ENCODE results near the gene APBB2. TPM values are rescaled to one million over a fixed set of nuclear protein-coding genes. Genes with fewer than 3 reads are reported as not detected.

The APBB2 gene
- total and polyA plus RNA-seq, 2 of the 8 experiments (the other 6 are each of a cell fraction or from before 2014, with no cell fraction given): 58.7 to 59.4 TPM

GRCh38 chr4:40837094-40837870, 377.1 kb downstream of the APBB2 start:
- H2BK20ac ChIP-seq (ENCODE audit: low read length): no peak overlapping the region
- no peak overlapping the region for H3K18ac ChIP-seq (ENCODE audit: extremely low read depth, low read length)
- no peak overlapping the region for H2BK120ac ChIP-seq (replicated peaks; ENCODE audit: low read depth, low read length)
- 91% methylated on average over 16 of the region's 16 CpGs; no CpG with 5 or more reads in 1 of the 2 experiments for WGBS, 2 experiments (ENCODE audit: extremely low coverage in 1 of 2, insufficient coverage in 1 of 2, insufficient read length in 1 of 2, insufficient replicate concordance in 2 of 2, low coverage in 1 of 2, low lambda C conversion rate in 2 of 2, missing lambda C conversion rate in 1 of 2)
- no peak overlapping the region for H2BK5ac ChIP-seq (ENCODE audit: low read depth, low read length)
- FAIRE-seq (no peak), DNase-seq (ENCODE audit: low read depth in 1 of 2, low spot score in 2 of 2) (no peak)
- H3K4me2 ChIP-seq (ENCODE audit: insufficient read depth in 1 of 2, low read depth in 2 of 2, low read length in 2 of 2): no peak overlapping the region
- H2BK15ac ChIP-seq (ENCODE audit: low read length): no peak overlapping the region
- H3K79me1 ChIP-seq (ENCODE audit: low read depth, low read length): peaks cover 12% of the 10 kb centered on the region
- H4K20me1 ChIP-seq (replicated peaks in 1 of 2; ENCODE audit: control insufficient read depth in 1 of 2, insufficient read depth in 2 of 2, low read length in 2 of 2): peaks cover 9 to 14% of the 10 kb centered on the region in 2 experiments
- no peak overlapping the region for H3K14ac ChIP-seq (ENCODE audit: insufficient read length)
- H4K5ac ChIP-seq (ENCODE audit: insufficient read length, low read depth, low read length): no peak overlapping the region
- H3K9ac ChIP-seq (replicated peaks in 1 of 4; ENCODE audit: extremely low read depth in 1 of 4, low read depth in 3 of 4, low read length in 3 of 4): no peak overlapping the region
- no peak overlapping the region for H3K23ac ChIP-seq (ENCODE audit: insufficient read length)
- H3K4me1 ChIP-seq (replicated peaks in 1 of 4; ENCODE audit: control insufficient read depth in 3 of 4, insufficient read depth in 4 of 4, low read length in 3 of 4): peaks cover 0 to 6% (median 0%) of the 10 kb centered on the region in 4 experiments; a peak in 1 of 7 replicates
- H4K91ac ChIP-seq (replicated peaks; ENCODE audit: insufficient read length, low read length): no peak overlapping the region
- H3K79me2 ChIP-seq (ENCODE audit: control insufficient read depth in 1 of 2, insufficient read depth in 2 of 2, low read length in 2 of 2): peaks cover 2 to 54% of the 10 kb centered on the region in 2 experiments; a peak in 3 of 4 replicates
- no peak overlapping the region for H3K27ac ChIP-seq (ENCODE audit: low read depth, low read length)
- no peaks in the 10 kb centered on the region; a peak in 1 of 4 replicates for H3K9me3 ChIP-seq (ENCODE audit: insufficient read depth in 2 of 2, low read depth in 1 of 2, low read length in 1 of 2)
- no peak overlapping the region for H2BK12ac ChIP-seq (ENCODE audit: low read depth, low read length)
- H2AK5ac ChIP-seq (ENCODE audit: low read depth, low read length): no peak overlapping the region
- CTCF ChIA-PET (ENCODE audit: partially characterized antibody): interaction anchor here (1.0 to 2.8 kb wide), 7 partner anchors 12 to 88 kb away, joined by 3 to 8 read pairs (median 4); no protein-coding TSS in a partner anchor
- no peak overlapping the region for H2AFZ ChIP-seq (ENCODE audit: low read length)
- no peaks in the 10 kb centered on the region for H3K23me2 ChIP-seq (ENCODE audit: low read depth, low read length)
- no peaks in the 10 kb centered on the region for H3K27me3 ChIP-seq (replicated peaks in 1 of 4; ENCODE audit: control insufficient read depth in 3 of 4, extremely low read depth in 1 of 4, insufficient read depth in 3 of 4, low read length in 3 of 4)
- no peak for TF ChIP-seq CEBPB (IDR thresholded peaks at IDR 0.05; ENCODE audit: low read depth, low read length)
- TF ChIP-seq CHD2 (IDR thresholded peaks at IDR 0.05; ENCODE audit: low read length): no peak
- H3K56ac ChIP-seq (replicated peaks; ENCODE audit: insufficient read length, low read depth, low read length): no peak overlapping the region
- no peak overlapping the region for H4K8ac ChIP-seq (ENCODE audit: extremely low read depth, insufficient read depth, low read length)
- POLR2A ChIA-PET (ENCODE audit: partially characterized antibody): interaction anchor here (0.9 kb wide), 1 partner anchor 19 kb away, joined by 3 read pairs; no protein-coding TSS in a partner anchor
- peaks cover 0 to 15% (median 2%) of the 10 kb centered on the region in 4 experiments; a peak in 3 of 8 replicates for H3K36me3 ChIP-seq (ENCODE audit: control insufficient read depth in 2 of 4, insufficient read depth in 4 of 4, low read length in 3 of 4)
- no peak overlapping the region for H3K4me3 ChIP-seq (ENCODE audit: extremely low read depth in 1 of 4, insufficient read depth in 2 of 4, low read depth in 3 of 4, low read length in 4 of 4)
- H3K4ac ChIP-seq (replicated peaks; ENCODE audit: insufficient read length, low read depth, low read length): no peak overlapping the region

Measured in H1 (cell line).